ENCODE measurements around the gene COX19. TPM values are rescaled to one million over a fixed set of nuclear protein-coding genes. Genes with fewer than 3 reads are reported as not detected.

COX19 gene
- total RNA-seq, 3 donors from 2014 or later, result 14.9 to 20.9 (median 15.8) TPM

GRCh38 chr7:921581-922333 is 53.6 kb downstream of the COX19 start:
- H3K9me3 ChIP-seq, result no peaks in the 10 kb centered on the region
- H3K36me3 ChIP-seq (ENCODE audit: low read depth), result no peaks in the 10 kb centered on the region
- DNase-seq, result peak; percentile 61 to 79 (median 72)
- TF ChIP-seq CTCF (IDR thresholded peaks at IDR 0.05), result no peak
- no peak overlapping the region for H3K4me3 ChIP-seq
- peaks cover 60% of the 10 kb centered on the region for H3K4me1 ChIP-seq (ENCODE audit: low read depth)
- ATAC-seq, result peak; percentile 5
- intact Hi-C loops (cut with DNase I, micrococcal nuclease), result no loop called here

- peaks cover 61% of the 10 kb centered on the region for H3K4me1 ChIP-seq (ENCODE audit: low read depth)
- TF ChIP-seq CTCF (IDR thresholded peaks at IDR 0.05), result no peak
- no peaks in the 10 kb centered on the region for H3K9me3 ChIP-seq
- no peak overlapping the region for H3K4me3 ChIP-seq
- intact Hi-C loops (cut with DNase I, micrococcal nuclease), result no loop called here
- ATAC-seq, result no peak
- no peaks in the 10 kb centered on the region for H3K36me3 ChIP-seq (ENCODE audit: low read depth)
- peak in 1 of 3 donors; percentile 15 for DNase-seq
Observed at GRCh38 chr7:921071-921461, 54.3 kb downstream of the COX19 start.

- DNase-seq (peak; percentile 74 to 78 (median 75)), ATAC-seq (peak; percentile 60)
- Histone ChIP-seq H3K9me3 (no peaks in the 10 kb centered on the region), H3K4me1 (ENCODE audit: low read depth) (peaks cover 60% of the 10 kb centered on the region), H3K4me3 (no peak overlapping the region), H3K36me3 (ENCODE audit: low read depth) (no peaks in the 10 kb centered on the region)
- TF ChIP-seq CTCF (IDR thresholded peaks at IDR 0.05), result no peak
- intact Hi-C loops (cut with DNase I, micrococcal nuclease), result no loop called here
Observed at GRCh38 chr7:920351-921070, 54.8 kb downstream of the COX19 start.

- ATAC-seq (peak; percentile 32), DNase-seq (peak; percentile 72 to 79 (median 78))
- no peak for TF ChIP-seq CTCF (IDR thresholded peaks at IDR 0.05)
- Histone ChIP-seq H3K4me1 (ENCODE audit: low read depth) (peaks cover 62% of the 10 kb centered on the region), H3K4me3 (no peak overlapping the region), H3K36me3 (ENCODE audit: low read depth) (no peaks in the 10 kb centered on the region), H3K9me3 (no peaks in the 10 kb centered on the region)
- intact Hi-C loops (cut with DNase I, micrococcal nuclease), result no loop called here
Observed at GRCh38 chr7:919924-920341, 55.4 kb downstream of the COX19 start.

GRCh38 chr7:919114-919442 is 56.3 kb downstream of the COX19 start:
- DNase-seq, result peak; percentile 6 to 53 (median 36)
- no peaks in the 10 kb centered on the region for H3K9me3 ChIP-seq
- H3K36me3 ChIP-seq (ENCODE audit: low read depth), result no peaks in the 10 kb centered on the region
- no peak for TF ChIP-seq CTCF (IDR thresholded peaks at IDR 0.05)
- no peak for ATAC-seq
- no peak overlapping the region for H3K4me3 ChIP-seq
- intact Hi-C loops (cut with DNase I, micrococcal nuclease), result no loop called here
- H3K4me1 ChIP-seq (ENCODE audit: low read depth), result peaks cover 63% of the 10 kb centered on the region

All from mucosa of descending colon (tissue), 3 donors.